Stomach (tissue), 4 donors: Measurements from ENCODE around the gene NECAB3.

Experiments used
- EP300 ChIP-seq: sonication (generic); formaldehyde crosslinking; IDR thresholded peaks from one replicate; pipeline ENCODE4 v1.6.1; 2017; ENCODE audit warnings: antibody characterized with exemption
- POLR2A ChIP-seq, 4 donors: fragments of 450-650 bp; IDR thresholded peaks; one replicate each; pipeline ENCODE4 v1.6.1; 2016; ENCODE audit warnings: antibody characterized with exemption in 4 of 4, control low read depth in 2 of 4, mild to moderate bottlenecking in 1 of 4, moderate library complexity in 1 of 4
- POLR2AphosphoS5 ChIP-seq, 3 donors: sonication (generic); formaldehyde crosslinking; IDR thresholded peaks; one replicate each; pipeline ENCODE4 v1.6.1; 2016; ENCODE audit warnings: antibody characterized with exemption in 3 of 3
- TF ChIP-seq, protein P1 (sequence below), 7 experiments: fragments of 450-650 bp in 4 of 7; fragments of 200-600 bp in 3 of 7; sonication (generic) in 3 of 7; IDR thresholded peaks; one replicate each; pipeline ENCODE4 v1.5.1; 2016 to 2019; ENCODE audit warnings: antibody characterized with exemption in 7 of 7, control low read depth in 2 of 7, mild to moderate bottlenecking in 1 of 7

DNA sequence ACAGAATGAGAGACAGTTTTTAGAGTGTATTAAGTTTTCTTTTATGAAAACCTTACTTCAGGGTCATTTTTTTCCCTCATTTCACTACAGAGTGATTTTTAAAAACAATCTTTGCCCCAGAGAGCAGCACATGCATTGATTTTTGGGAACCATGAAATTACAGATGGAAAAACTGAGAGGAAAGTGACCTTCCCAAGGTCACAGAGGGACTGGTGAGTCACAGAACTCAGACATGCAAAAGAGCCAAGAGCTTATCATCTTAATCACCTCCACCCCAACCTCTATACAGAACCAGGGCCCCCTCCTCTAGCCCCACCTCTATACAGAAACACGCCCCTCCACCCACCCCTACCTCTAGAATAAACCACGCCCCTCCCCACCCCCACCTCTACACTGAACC lies 35.2 kb upstream of the NECAB3 start:
- TF ChIP-seq, protein P1, sequence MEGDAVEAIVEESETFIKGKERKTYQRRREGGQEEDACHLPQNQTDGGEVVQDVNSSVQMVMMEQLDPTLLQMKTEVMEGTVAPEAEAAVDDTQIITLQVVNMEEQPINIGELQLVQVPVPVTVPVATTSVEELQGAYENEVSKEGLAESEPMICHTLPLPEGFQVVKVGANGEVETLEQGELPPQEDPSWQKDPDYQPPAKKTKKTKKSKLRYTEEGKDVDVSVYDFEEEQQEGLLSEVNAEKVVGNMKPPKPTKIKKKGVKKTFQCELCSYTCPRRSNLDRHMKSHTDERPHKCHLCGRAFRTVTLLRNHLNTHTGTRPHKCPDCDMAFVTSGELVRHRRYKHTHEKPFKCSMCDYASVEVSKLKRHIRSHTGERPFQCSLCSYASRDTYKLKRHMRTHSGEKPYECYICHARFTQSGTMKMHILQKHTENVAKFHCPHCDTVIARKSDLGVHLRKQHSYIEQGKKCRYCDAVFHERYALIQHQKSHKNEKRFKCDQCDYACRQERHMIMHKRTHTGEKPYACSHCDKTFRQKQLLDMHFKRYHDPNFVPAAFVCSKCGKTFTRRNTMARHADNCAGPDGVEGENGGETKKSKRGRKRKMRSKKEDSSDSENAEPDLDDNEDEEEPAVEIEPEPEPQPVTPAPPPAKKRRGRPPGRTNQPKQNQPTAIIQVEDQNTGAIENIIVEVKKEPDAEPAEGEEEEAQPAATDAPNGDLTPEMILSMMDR (IDR thresholded peaks at IDR 0.05), result no peak
- TF ChIP-seq POLR2AphosphoS5 (IDR thresholded peaks at IDR 0.05), result no peak
- no peak for TF ChIP-seq POLR2A (IDR thresholded peaks at IDR 0.05)
- TF ChIP-seq EP300, result no peak
